WTC11 (cell line): Measurements from ENCODE around the gene MRPS10. TPM values are rescaled to one million over a fixed set of nuclear protein-coding genes. Genes with fewer than 3 reads are reported as not detected.

Experiments
- ATAC-seq: fragments of 200-7000 bp; cut with Tn5 transposase; 2 replicates; pipeline ENCODE4 v1.10.0; 2021; ENCODE audit warnings: mild to moderate bottlenecking, moderate library complexity
- CTCF ChIA-PET: fragments of 300-600 bp; sonication (Branson Sonifier 250); formaldehyde crosslinking; loops from one replicate; lab custom pipeline; 2021; ENCODE audit warnings: antibody characterized with exemption; lab: Charles Lee
- POLR2A ChIA-PET: fragments of 350-600 bp; sonication (Branson Sonifier 250); formaldehyde crosslinking; loops from one replicate; lab custom pipeline; 2021; ENCODE audit warnings: antibody characterized with exemption; lab: Charles Lee
- DNase-seq: peaks from one replicate; pipeline ENCODE4 v3.0.0; 2021; ENCODE audit warnings: low spot score
- H3K27ac Mint-ChIP-seq: 2 replicates; pipeline ENCODE4 v1.8.0; 2021; ENCODE audit warnings: mixed read lengths
- H3K27me3 Mint-ChIP-seq: 2 replicates; pipeline ENCODE4 v1.8.0; 2021; ENCODE audit warnings: low read depth, mild to moderate bottlenecking, moderate library complexity, mixed read lengths
- H3K36me3 Mint-ChIP-seq: 2 replicates; pipeline ENCODE4 v1.8.0; 2021; ENCODE audit warnings: mixed read lengths
- H3K4me1 Mint-ChIP-seq: 2 replicates; pipeline ENCODE4 v1.8.0; 2022; ENCODE audit warnings: mixed read lengths
- H3K4me3 Mint-ChIP-seq: 2 replicates; pipeline ENCODE4 v1.8.0; 2021; ENCODE audit warnings: mild to moderate bottlenecking, moderate library complexity, mixed read lengths
- H3K9me3 Mint-ChIP-seq: 2 replicates; pipeline ENCODE4 v1.8.0; 2021; ENCODE audit warnings: mixed read lengths
- CBFB ChIP-seq: sonication (generic); formaldehyde crosslinking; IDR thresholded peaks from 2 replicates; pipeline ENCODE4 v1.8.1; 2022; ENCODE audit warnings: mild to moderate bottlenecking, low read depth, missing genetic modification reagents
- CREB1 ChIP-seq: sonication (generic); formaldehyde crosslinking; IDR thresholded peaks from 2 replicates; pipeline ENCODE4 v1.8.0; 2023; ENCODE audit warnings: mild to moderate bottlenecking, missing genetic modification reagents
- CREM ChIP-seq: sonication (generic); formaldehyde crosslinking; IDR thresholded peaks from 2 replicates; pipeline ENCODE4 v1.8.1; 2022; ENCODE audit warnings: mild to moderate bottlenecking, missing genetic modification reagents, moderate library complexity
- ELF4 ChIP-seq: sonication (generic); formaldehyde crosslinking; IDR thresholded peaks from 2 replicates; pipeline ENCODE4 v1.8.1; 2022; ENCODE audit warnings: low read depth, mild to moderate bottlenecking, moderate library complexity, missing genetic modification reagents
- EMX1 ChIP-seq: fragments of 250-450 bp; sonication (Bioruptor Pico); IDR thresholded peaks from 2 replicates; pipeline ENCODE4 v1.8.0; 2021; ENCODE audit warnings: mild to moderate bottlenecking
- ETV6 ChIP-seq: sonication (generic); formaldehyde crosslinking; IDR thresholded peaks from 2 replicates; pipeline ENCODE4 v1.8.1; 2022; ENCODE audit warnings: mild to moderate bottlenecking, missing genetic modification reagents
- FOXJ3 ChIP-seq: sonication (generic); formaldehyde crosslinking; IDR thresholded peaks from 2 replicates; pipeline ENCODE4 v1.9.0; 2021; ENCODE audit warnings: missing genetic modification reagents, mild to moderate bottlenecking, borderline replicate concordance
- FOXP1 ChIP-seq: sonication (generic); formaldehyde crosslinking; IDR thresholded peaks from 2 replicates; pipeline ENCODE4 v1.8.0; 2022; ENCODE audit warnings: missing genetic modification reagents, mild to moderate bottlenecking, moderate library complexity, borderline replicate concordance
- HMGA2 ChIP-seq: fragments of 250-450 bp; sonication (Bioruptor Pico); IDR thresholded peaks from 2 replicates; pipeline ENCODE4 v1.4.0; 2021; ENCODE audit warnings: mild to moderate bottlenecking, moderate library complexity
- JUN ChIP-seq: sonication (generic); formaldehyde crosslinking; IDR thresholded peaks from 2 replicates; pipeline ENCODE4 v1.8.0; 2023; ENCODE audit warnings: mild to moderate bottlenecking, missing genetic modification reagents
- MXD4 ChIP-seq: fragments of 250-450 bp; sonication (Bioruptor Pico); IDR thresholded peaks from 2 replicates; pipeline ENCODE4 v1.8.0; 2021; ENCODE audit warnings: mild to moderate bottlenecking, moderate library complexity, borderline replicate concordance
- NR3C1 ChIP-seq: sonication (generic); formaldehyde crosslinking; conservative IDR thresholded peaks from 2 replicates; pipeline ENCODE4 v1.8.1; 2023; ENCODE audit warnings: low read depth, mild to moderate bottlenecking, missing genetic modification reagents
- SMAD4 ChIP-seq: sonication (generic); formaldehyde crosslinking; IDR thresholded peaks from 2 replicates; pipeline ENCODE4 v1.8.0; 2022; ENCODE audit warnings: mild to moderate bottlenecking, missing genetic modification reagents
- TEAD1 ChIP-seq: sonication (generic); formaldehyde crosslinking; IDR thresholded peaks from 2 replicates; pipeline ENCODE4 v1.8.0; 2022; ENCODE audit warnings: mild to moderate bottlenecking, missing genetic modification reagents
- ZNF219 ChIP-seq: sonication (generic); formaldehyde crosslinking; IDR thresholded peaks from 2 replicates; pipeline ENCODE4 v1.8.0; 2023; ENCODE audit warnings: missing genetic modification reagents, mild to moderate bottlenecking, borderline replicate concordance
- ZNF396 ChIP-seq: fragments of 250-450 bp; sonication (Bioruptor Pico); IDR thresholded peaks from 2 replicates; pipeline ENCODE4 v1.8.0; 2021; ENCODE audit warnings: mild to moderate bottlenecking, moderate library complexity, borderline replicate concordance
- ZNF423 ChIP-seq: fragments of 250-450 bp; sonication (Bioruptor Pico); IDR thresholded peaks from 2 replicates; pipeline ENCODE4 v2.1.2; 2022; ENCODE audit warnings: mild to moderate bottlenecking, moderate library complexity
- total RNA-seq: library from RNA; stranded (reverse); gene quantifications from 3 replicates; pipeline ENCODE4 v1.2.3, GENCODE V29; 2021
- TF ChIP-seq, protein P1 (sequence below): fragments of 250-450 bp; sonication (Bioruptor Pico); IDR thresholded peaks from 2 replicates; pipeline ENCODE4 v1.8.0; 2021; ENCODE audit warnings: mild to moderate bottlenecking
- TF ChIP-seq, protein P2 (sequence below): sonication (generic); formaldehyde crosslinking; IDR thresholded peaks from 2 replicates; pipeline ENCODE4 v1.8.1; 2022; ENCODE audit warnings: low read depth, mild to moderate bottlenecking, moderate library complexity, missing genetic modification reagents, borderline replicate concordance
- TF ChIP-seq, protein P3 (sequence below): sonication (generic); formaldehyde crosslinking; IDR thresholded peaks from 2 replicates; pipeline ENCODE4 v1.8.0; 2022; ENCODE audit warnings: mild to moderate bottlenecking, missing genetic modification reagents
- TF ChIP-seq, protein P4 (sequence below): sonication (generic); formaldehyde crosslinking; conservative IDR thresholded peaks from 2 replicates; pipeline ENCODE4 v1.8.1; 2023; ENCODE audit warnings: mild to moderate bottlenecking, low read depth, missing genetic modification reagents, moderate library complexity
- TF ChIP-seq, protein P5 (sequence below): fragments of 250-450 bp; sonication (Bioruptor Pico); IDR thresholded peaks from 2 replicates; pipeline ENCODE4 v1.9.0; 2021; ENCODE audit warnings: mild to moderate bottlenecking
- TF ChIP-seq, protein P6 (sequence below): sonication (generic); formaldehyde crosslinking; IDR thresholded peaks from 2 replicates; pipeline ENCODE4 v1.8.1; 2022; ENCODE audit warnings: mild to moderate bottlenecking, missing genetic modification reagents, moderate library complexity, borderline replicate concordance
- TF ChIP-seq, protein P7 (sequence below): sonication (generic); formaldehyde crosslinking; IDR thresholded peaks from 2 replicates; pipeline ENCODE4 v1.8.1; 2023; ENCODE audit warnings: mild to moderate bottlenecking, missing genetic modification reagents

MRPS10 gene
- total RNA-seq, 1 experiment from 2014 or later = 31.3 TPM

DNA sequence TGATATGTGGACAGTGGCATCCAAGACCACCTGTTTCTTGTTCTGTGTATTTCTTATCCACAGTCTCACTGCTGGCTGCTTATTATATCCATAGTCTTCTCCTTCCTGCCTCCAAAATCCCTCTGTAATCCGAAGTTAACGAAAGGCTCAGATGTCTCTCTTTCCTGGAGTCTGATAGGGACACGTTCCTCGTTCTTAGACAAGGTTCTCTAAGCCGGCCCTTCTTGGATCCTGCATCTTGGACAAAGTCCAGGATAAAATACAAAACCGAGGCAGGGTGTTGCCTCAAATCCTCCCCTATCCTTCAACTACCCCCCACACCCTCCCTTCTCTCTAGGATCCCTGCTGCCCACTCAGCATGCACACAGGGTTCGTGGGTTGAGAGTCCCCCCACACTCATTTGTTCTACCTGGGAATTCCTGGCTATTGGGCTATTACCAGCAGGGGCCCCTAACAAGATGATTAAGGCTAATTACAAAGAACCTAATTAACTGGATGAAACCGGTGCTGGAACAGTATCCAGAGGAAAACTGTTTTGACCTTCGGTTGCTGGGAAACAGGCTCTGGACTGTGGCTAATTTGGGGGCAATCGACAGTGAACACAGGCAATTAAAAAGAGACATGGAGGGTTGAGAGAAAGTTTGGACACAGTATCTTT, 32.7 kb upstream of the MRPS10 start:
- ChIA-PET POLR2A (no interaction called here), CTCF (no interaction called here)
- H3K9me3 Mint-ChIP-seq = no peaks in the 10 kb centered on the region
- H3K4me1 Mint-ChIP-seq = no peaks in the 10 kb centered on the region
- no peak for TF ChIP-seq ZNF396 (CRISPR knock-in tag)
- no peak for TF ChIP-seq FOXJ3 (CRISPR knock-in tag)
- no peak for DNase-seq
- ATAC-seq = no peak
- H3K4me3 Mint-ChIP-seq = no peak overlapping the region
- H3K36me3 Mint-ChIP-seq = peaks cover 61% of the 10 kb centered on the region
- H3K27me3 Mint-ChIP-seq = no peaks in the 10 kb centered on the region
- no peak overlapping the region for H3K27ac Mint-ChIP-seq

DNA sequence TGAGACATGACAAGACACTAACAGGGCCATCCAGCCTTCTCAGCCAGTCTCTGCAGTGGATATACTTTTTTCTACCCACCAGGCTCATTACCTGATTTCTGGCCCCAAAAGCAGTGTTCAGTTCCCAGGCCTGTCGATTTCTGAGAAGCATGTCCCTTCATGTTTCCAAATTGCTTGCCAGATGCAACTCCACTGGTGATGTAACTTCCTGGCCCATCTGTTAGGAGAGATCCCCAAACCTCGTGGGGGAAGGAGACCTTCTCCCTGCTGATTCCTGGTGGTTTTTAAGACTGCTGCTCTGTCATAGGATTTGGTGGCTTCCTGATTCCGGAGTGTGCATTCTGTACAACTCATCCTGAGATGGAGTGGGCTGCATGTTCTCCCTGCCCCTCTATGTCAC, 31.6 kb upstream of the MRPS10 start:
- Mint-ChIP-seq H3K27ac (no peak overlapping the region; the same call in 1 of the 2 replicates), H3K4me3 (no peak overlapping the region), H3K27me3 (no peaks in the 10 kb centered on the region), H3K4me1 (no peaks in the 10 kb centered on the region)
- CTCF ChIA-PET = no interaction called here
- TF ChIP-seq ZNF219 (CRISPR knock-in tag) = no peak
- TF ChIP-seq EMX1 (CRISPR knock-in tag) = no peak
- no peak for TF ChIP-seq ETV6 (CRISPR knock-in tag)
- TF ChIP-seq SMAD4 = no peak
- TF ChIP-seq MXD4 (CRISPR knock-in tag) = no peak
- TF ChIP-seq, protein P1, sequence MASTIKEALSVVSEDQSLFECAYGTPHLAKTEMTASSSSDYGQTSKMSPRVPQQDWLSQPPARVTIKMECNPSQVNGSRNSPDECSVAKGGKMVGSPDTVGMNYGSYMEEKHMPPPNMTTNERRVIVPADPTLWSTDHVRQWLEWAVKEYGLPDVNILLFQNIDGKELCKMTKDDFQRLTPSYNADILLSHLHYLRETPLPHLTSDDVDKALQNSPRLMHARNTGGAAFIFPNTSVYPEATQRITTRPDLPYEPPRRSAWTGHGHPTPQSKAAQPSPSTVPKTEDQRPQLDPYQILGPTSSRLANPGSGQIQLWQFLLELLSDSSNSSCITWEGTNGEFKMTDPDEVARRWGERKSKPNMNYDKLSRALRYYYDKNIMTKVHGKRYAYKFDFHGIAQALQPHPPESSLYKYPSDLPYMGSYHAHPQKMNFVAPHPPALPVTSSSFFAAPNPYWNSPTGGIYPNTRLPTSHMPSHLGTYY (CRISPR knock-in tag) = no peak
- TF ChIP-seq, protein P2, sequence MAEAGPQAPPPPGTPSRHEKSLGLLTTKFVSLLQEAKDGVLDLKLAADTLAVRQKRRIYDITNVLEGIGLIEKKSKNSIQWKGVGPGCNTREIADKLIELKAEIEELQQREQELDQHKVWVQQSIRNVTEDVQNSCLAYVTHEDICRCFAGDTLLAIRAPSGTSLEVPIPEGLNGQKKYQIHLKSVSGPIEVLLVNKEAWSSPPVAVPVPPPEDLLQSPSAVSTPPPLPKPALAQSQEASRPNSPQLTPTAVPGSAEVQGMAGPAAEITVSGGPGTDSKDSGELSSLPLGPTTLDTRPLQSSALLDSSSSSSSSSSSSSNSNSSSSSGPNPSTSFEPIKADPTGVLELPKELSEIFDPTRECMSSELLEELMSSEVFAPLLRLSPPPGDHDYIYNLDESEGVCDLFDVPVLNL (CRISPR knock-in tag) = no peak
- no peak for TF ChIP-seq FOXP1 (CRISPR knock-in tag)
- TF ChIP-seq, protein P3, sequence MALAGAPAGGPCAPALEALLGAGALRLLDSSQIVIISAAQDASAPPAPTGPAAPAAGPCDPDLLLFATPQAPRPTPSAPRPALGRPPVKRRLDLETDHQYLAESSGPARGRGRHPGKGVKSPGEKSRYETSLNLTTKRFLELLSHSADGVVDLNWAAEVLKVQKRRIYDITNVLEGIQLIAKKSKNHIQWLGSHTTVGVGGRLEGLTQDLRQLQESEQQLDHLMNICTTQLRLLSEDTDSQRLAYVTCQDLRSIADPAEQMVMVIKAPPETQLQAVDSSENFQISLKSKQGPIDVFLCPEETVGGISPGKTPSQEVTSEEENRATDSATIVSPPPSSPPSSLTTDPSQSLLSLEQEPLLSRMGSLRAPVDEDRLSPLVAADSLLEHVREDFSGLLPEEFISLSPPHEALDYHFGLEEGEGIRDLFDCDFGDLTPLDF = no peak
- no peak for TF ChIP-seq JUN (CRISPR knock-in tag)
- TF ChIP-seq, all 79 proteins: peak for 0
- Mint-ChIP-seq H3K36me3 (peaks cover 61% of the 10 kb centered on the region), H3K9me3 (no peaks in the 10 kb centered on the region)
- no peak for DNase-seq
- no peak for ATAC-seq
- POLR2A ChIA-PET = no interaction called here

DNA sequence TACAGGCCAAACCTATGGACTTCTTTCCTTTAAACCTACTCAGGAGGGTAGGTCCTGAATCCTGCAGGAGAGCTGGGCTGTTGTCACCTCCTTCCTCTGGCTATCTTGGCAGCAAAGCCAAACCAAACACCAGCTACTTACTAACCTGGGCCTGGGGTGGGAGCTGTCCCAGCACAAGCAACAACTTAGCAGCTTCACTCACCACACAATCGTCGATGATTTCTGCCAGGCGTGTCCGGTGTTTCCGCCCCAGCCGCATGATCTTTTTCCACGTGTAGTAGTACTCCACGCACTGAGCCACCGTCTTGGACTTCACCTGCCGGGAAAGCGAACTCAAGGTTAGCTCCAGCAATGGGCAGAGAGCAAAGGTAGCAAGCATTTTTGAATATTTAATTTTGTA, 25.4 kb upstream of the MRPS10 start:
- Mint-ChIP-seq H3K27me3 (no peaks in the 10 kb centered on the region), H3K9me3 (no peaks in the 10 kb centered on the region), H3K4me1 (peaks cover 33% of the 10 kb centered on the region), H3K36me3 (peaks cover 44% of the 10 kb centered on the region), H3K27ac (peak overlapping the region; percentile 67; the same call in 1 of the 2 replicates), H3K4me3 (no peak overlapping the region)
- no peak for ATAC-seq
- ChIA-PET CTCF (interaction anchor here (0.9 to 2.3 kb wide), 4 partner anchors 17 to 456 kb away, joined by 3 to 17 read pairs (median 4); partner anchors contain the start of gene TOMM6), POLR2A (no interaction called here)
- DNase-seq = no peak
- no peak for TF ChIP-seq CREM (CRISPR knock-in tag)
- no peak for TF ChIP-seq ZNF423 (CRISPR knock-in tag)
- TF ChIP-seq ELF4 (CRISPR knock-in tag) = no peak
- TF ChIP-seq, protein P4, sequence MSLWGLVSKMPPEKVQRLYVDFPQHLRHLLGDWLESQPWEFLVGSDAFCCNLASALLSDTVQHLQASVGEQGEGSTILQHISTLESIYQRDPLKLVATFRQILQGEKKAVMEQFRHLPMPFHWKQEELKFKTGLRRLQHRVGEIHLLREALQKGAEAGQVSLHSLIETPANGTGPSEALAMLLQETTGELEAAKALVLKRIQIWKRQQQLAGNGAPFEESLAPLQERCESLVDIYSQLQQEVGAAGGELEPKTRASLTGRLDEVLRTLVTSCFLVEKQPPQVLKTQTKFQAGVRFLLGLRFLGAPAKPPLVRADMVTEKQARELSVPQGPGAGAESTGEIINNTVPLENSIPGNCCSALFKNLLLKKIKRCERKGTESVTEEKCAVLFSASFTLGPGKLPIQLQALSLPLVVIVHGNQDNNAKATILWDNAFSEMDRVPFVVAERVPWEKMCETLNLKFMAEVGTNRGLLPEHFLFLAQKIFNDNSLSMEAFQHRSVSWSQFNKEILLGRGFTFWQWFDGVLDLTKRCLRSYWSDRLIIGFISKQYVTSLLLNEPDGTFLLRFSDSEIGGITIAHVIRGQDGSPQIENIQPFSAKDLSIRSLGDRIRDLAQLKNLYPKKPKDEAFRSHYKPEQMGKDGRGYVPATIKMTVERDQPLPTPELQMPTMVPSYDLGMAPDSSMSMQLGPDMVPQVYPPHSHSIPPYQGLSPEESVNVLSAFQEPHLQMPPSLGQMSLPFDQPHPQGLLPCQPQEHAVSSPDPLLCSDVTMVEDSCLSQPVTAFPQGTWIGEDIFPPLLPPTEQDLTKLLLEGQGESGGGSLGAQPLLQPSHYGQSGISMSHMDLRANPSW (CRISPR knock-in tag) = no peak
- TF ChIP-seq CREB1 (CRISPR knock-in tag) = no peak
- TF ChIP-seq, protein P5, sequence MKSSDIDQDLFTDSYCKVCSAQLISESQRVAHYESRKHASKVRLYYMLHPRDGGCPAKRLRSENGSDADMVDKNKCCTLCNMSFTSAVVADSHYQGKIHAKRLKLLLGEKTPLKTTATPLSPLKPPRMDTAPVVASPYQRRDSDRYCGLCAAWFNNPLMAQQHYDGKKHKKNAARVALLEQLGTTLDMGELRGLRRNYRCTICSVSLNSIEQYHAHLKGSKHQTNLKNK (CRISPR knock-in tag) = no peak
- no peak for TF ChIP-seq CBFB (CRISPR knock-in tag)
- no peak for TF ChIP-seq HMGA2 (CRISPR knock-in tag)
- TF ChIP-seq TEAD1 = no peak
- TF ChIP-seq SMAD4 = no peak
- TF ChIP-seq, protein P6, sequence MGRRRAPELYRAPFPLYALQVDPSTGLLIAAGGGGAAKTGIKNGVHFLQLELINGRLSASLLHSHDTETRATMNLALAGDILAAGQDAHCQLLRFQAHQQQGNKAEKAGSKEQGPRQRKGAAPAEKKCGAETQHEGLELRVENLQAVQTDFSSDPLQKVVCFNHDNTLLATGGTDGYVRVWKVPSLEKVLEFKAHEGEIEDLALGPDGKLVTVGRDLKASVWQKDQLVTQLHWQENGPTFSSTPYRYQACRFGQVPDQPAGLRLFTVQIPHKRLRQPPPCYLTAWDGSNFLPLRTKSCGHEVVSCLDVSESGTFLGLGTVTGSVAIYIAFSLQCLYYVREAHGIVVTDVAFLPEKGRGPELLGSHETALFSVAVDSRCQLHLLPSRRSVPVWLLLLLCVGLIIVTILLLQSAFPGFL (CRISPR knock-in tag) = no peak
- no peak for TF ChIP-seq NR3C1 (CRISPR knock-in tag)
- TF ChIP-seq, protein P7, sequence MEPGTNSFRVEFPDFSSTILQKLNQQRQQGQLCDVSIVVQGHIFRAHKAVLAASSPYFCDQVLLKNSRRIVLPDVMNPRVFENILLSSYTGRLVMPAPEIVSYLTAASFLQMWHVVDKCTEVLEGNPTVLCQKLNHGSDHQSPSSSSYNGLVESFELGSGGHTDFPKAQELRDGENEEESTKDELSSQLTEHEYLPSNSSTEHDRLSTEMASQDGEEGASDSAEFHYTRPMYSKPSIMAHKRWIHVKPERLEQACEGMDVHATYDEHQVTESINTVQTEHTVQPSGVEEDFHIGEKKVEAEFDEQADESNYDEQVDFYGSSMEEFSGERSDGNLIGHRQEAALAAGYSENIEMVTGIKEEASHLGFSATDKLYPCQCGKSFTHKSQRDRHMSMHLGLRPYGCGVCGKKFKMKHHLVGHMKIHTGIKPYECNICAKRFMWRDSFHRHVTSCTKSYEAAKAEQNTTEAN (CRISPR knock-in tag) = no peak
